Fibroblast of skin of abdomen (primary cell): ENCODE measurements around the gene TESMIN.
A peak's percentile ranks its signal among the peaks of the same experiment; 100 is the strongest.

ENCODE experiments used
- DNase-seq: peaks from one replicate; pipeline ENCODE4 v3.0.0-alpha.2; 2013

The TESMIN gene

DNA sequence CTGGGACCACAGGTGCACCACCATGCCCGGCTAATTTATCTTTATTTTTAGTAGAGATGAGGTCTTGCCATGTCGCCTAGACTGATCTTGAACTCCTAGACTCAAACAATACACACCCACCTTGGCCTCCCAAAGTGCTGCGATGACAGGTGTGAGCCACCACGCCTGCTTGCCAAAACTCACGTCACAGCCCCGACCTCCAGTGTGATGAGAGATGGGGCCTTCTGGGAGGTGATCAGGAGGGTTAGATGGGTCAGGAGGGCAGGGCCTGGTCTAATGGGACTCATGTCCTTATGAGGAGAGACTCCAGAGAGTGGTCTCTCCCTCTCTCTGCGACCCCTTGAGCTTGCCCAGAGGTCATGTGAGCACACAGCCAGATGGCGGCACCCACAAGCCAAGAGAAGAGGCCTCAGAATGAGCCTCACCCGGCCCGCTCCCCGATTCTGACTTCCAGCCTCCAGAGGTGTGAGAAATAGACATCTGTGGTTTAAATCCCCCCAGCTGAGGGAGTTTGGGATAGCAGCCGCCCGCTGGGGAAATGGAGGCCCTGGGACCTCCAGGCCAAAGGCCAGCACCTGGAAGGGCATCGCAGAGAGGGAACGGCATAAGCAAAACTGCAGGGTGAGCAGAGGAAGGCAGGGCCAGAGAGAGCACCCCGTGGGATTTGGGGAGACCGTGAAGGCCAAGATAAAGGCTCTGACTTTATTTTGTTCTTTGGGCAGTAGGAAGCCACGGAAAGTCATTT, 91.1 kb downstream of the TESMIN start:
- no peak for DNase-seq

GRCh38 chr11:68659158-68659921, 92.0 kb downstream of the TESMIN start:
- peak; percentile 93 for DNase-seq

GRCh38 chr11:68658661-68659060, 92.7 kb downstream of the TESMIN start:
- DNase-seq: no peak

DNA sequence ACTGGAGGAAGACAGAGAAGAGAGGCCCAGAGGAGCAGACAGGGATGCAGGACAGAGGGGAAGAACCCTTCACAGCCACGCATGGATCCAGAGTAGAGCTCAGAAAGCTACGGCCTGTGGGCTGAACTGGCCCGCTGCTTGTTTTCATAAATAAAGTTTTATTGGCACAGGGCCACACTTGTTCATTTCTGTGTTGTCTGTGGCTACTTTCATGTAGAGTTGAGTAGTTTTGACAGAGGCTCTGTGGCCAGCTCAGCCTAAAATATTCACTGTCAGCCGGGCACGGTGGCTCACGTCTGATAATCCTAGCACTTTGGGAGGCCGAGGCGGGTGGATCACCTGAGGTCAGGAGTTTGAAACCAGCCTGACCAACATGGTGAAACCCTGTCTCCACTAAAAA, 93.2 kb downstream of the TESMIN start:
- no peak for DNase-seq
